Subcutaneous adipose tissue (tissue), 4 donors: Measurements from ENCODE around the gene TAX1BP3. TPM values are rescaled to one million over a fixed set of nuclear protein-coding genes. Genes with fewer than 3 reads are reported as not detected.

ENCODE experiments used
- total RNA-seq, 4 donors: library from RNA; depleted of rRNA; stranded (reverse); fragments of >200 nt; gene quantifications; one replicate each; pipeline ENCODE4 v1.1.0, GENCODE V29; 2016
- TF ChIP-seq, protein P1 (sequence below): fragments of 450-650 bp; IDR thresholded peaks from one replicate; pipeline ENCODE4 v1.5.1; 2016; ENCODE audit warnings: low read depth, mild to moderate bottlenecking, control low read depth, antibody characterized with exemption, moderate library complexity

TAX1BP3 gene
- total RNA-seq, 4 donors from 2014 or later: 62.2 to 90.1 (median 76.9) TPM

DNA sequence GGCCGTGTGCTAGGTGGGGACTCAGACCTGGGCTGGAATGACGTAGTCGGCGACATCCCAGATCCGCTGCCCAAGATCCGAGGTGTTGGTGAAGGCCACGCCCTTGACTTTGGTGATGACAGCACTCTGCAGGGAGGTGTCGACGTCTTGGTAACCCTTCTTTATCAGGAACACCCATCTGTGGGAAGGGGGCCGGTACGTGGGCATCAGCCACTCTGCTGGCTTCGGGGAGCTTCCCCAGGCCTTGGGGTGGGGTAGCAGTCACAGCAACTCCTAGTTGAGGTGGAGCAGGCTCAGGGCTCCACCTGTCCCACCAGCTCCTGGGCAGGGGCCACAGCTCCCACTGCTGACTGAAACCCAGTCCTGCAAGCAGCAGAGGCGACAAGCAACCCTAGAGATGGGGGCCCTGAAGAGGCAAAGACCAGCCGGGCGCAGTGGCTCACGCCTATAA is 23.3 kb upstream of the TAX1BP3 start:
- TF ChIP-seq, protein P1, sequence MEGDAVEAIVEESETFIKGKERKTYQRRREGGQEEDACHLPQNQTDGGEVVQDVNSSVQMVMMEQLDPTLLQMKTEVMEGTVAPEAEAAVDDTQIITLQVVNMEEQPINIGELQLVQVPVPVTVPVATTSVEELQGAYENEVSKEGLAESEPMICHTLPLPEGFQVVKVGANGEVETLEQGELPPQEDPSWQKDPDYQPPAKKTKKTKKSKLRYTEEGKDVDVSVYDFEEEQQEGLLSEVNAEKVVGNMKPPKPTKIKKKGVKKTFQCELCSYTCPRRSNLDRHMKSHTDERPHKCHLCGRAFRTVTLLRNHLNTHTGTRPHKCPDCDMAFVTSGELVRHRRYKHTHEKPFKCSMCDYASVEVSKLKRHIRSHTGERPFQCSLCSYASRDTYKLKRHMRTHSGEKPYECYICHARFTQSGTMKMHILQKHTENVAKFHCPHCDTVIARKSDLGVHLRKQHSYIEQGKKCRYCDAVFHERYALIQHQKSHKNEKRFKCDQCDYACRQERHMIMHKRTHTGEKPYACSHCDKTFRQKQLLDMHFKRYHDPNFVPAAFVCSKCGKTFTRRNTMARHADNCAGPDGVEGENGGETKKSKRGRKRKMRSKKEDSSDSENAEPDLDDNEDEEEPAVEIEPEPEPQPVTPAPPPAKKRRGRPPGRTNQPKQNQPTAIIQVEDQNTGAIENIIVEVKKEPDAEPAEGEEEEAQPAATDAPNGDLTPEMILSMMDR: no peak

DNA sequence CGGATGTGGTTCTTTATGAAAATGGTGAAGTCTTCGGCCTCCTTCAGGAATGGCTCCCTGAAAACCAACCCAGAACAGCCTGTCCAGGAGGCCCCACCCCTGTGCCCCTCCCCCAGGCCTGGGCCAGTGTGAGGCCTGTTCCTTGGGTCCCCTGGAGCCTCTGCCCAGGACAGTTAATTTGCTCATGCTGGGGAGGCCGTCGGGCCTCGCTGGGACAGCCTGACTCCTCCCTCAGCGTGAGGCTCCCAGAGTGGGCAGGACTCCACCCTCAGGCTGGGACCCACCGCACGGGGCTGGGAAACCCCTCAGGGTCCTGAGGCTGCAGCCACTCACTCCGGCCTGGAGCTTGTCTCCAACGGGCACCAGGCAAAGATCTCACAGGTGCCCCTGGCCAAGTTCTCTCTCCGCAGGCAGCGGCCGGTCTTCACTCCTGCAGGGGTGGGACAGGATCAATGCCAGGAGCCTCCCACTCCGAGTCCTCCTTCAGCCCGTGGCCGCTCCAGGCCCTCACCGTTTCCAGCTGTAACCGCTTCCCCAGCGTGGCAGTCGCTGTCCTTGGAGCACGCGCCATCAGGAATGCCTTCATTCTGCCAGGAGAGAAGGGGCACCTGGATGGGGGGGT is 21.8 kb upstream of the TAX1BP3 start:
- TF ChIP-seq, protein P1: no peak

DNA sequence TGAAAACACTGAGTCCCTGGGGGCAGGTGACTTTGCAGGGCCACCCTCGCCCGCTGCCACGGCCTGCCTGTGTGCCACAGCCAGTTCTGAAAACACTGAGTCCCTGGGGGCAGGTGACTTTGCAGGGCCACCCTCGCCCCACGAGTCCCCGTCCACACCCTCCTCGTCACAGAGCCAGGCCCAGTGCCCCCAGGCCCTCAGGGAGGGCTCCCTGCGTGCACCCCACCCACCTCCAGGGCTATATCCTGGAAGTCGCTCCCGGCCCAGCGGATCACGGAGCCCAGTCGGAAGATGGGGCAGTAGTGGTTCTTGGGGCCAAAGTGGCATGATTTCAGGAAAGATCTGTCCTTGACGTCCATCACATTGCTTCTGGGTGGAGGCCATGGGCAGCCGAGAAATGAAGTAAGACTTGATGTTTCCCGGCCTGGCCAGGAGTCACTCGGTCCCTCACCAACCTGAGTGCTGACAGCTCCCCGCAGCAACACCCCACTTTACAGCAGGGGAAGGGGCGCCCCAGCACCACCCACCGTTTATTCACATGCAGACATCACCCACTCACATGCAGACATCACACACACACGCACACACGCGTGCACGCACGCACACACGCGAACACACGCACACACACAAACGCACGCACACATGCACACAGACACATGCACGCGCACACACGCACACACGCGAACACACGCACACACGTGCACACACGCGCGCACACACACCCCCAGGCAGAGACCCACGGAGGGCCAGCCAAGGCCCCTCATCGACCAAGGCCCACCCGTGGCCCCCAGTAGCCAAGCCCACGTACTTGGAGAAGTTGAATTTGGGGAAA is 21.1 kb upstream of the TAX1BP3 start:
- TF ChIP-seq, protein P1: no peak

DNA sequence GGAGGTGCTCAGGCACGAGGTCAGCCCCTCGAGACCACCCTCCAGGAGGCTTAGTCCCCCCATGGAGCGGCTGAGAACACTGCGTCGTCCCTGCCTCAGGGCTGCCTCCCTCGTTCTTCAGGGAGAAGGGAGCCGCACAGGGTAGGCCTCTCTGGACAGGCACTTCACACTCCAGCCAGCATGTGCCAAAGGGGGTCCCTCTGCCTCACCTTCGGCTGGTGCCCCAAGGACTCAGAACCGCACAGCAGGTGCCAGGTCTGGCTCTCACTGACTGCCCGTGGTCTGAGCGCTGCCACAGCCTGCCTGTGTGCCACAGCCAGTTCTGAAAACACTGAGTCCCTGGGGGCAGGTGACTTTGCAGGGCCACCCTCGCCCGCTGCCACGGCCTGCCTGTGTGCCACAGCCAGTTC is 20.5 kb upstream of the TAX1BP3 start:
- TF ChIP-seq, protein P1: no peak

DNA sequence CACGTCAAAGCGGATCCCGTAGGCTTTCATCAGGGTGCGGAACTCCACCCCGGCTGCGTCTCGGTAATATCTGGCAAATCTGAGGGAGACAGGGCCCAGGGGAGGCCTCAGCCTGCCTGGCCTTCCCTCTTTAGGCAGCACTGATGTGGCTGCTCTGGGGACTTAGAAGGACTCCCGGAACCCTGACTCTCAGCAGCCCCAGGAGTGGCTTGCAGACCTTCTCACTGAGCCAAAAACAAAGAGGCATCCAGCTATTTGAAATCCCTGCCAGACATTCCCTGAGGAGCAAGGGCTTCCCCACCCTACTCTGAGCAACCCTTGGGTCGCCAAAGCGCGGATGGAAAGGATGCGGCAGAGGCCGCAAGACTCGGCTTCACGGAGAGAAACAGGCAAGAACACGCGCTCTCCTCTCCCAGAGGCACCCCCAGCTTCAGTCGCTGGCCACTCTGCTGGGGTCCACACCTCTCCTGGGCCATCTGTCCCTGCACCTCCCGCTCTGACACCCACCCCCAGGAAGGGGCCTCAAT is 19.7 kb upstream of the TAX1BP3 start:
- TF ChIP-seq, protein P1: no peak

DNA sequence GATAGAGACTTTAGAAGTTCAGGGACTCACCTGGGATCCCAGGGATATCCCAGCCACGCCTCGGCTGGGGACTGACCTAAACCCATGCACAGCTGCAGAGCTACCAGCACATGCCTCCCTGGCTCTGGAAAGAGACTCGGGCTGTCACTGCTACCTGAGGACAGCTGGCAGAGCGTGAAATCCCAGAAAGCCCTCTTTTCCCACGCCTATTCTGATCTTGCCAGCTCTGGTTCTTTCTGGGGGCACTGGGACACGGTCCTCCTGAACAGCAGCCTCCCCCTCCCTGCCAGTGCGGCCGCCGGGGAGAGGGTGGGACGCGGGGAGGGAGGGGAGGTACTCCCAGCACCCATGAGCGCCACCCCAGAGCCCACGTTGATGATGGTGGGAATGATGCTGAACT is 16.8 kb upstream of the TAX1BP3 start:
- TF ChIP-seq, protein P1: no peak

DNA sequence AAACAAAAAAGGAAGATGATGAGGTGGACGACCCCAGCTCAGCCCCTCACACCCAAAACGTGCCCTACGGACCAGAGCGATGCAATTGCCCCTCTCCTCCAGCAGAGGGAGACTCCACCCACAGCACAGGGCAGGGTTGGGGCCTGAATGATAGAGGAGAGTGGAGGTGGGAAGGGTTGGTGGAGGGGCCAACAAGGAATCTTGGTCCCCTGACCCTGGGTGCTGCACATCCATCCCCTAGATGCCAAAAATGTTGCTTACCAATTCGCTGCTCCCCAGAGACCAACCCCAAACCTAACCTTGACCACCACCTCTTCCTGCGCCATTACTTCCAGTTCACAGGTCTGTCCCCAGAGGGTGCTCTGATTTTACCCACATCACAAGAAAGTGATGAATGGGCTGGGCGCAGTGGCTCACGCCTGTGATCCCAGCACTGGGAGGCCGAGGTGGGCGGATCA is 14.7 kb upstream of the TAX1BP3 start:
- TF ChIP-seq, protein P1: no peak
